Stimulated activated CD4-positive, alpha-beta T cell treated with anti-CD3 and anti-CD28 coated beads, Interleukin-12 subunit alpha, Interleukin-12 subunit beta, amount 100 ng/mL, for 24 hours (primary cell): Measurements from ENCODE around the gene CDKAL1.
"Not testable (repeated sequence)": the region's sequence is repeated elsewhere in the genome, so short reads cannot be mapped to it uniquely, and the experiment has no call there.

ENCODE experiments used
- DNase-seq, 2 experiments: peaks; one replicate each; pipeline ENCODE4 v3.0.0-alpha.2; 2020; ENCODE audit warnings: low read depth in 2 of 2

The CDKAL1 gene

DNA sequence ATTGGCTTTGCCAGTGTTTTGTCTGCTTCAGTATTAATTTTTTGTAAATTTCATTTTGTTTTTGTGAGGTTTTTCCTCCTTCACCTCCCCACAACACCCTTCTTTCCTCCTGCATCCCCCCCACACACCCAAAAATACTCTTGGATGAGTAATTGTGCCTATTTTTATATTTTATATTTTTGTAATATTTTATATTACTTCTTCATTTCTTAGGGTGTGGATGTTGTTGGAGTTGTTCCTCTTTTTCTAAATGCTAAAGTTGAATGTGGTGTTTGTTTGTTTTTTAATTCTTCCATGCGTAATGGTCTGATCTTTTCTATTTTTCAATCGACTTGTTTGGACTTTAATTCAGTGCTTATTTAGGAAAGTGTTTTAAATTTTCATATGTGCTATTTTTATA is 638.8 kb downstream of the CDKAL1 start:
- no peak for DNase-seq

- DNase-seq = no peak
Observed at GRCh38 chr6:21173678-21174077, 639.4 kb downstream of the CDKAL1 start.

DNA sequence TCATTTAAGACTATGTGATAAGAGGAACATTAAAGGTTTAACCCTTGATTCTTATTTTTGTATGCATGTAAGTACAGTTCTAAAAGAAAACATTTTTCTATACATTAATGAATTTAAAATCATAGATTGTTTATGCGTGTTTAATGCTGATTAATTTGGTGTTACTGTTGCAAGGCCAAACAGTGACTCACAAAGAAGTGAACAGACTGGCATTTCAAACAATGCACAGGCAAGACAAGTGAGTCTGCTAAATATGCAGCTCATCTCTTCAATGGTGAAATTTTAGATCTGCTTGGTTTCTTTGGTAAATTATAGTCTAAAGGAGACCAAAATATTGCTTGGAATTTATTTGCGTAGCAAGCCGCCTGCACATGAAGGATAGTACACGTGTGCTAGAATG is 641.9 kb downstream of the CDKAL1 start:
- DNase-seq = no peak

DNA sequence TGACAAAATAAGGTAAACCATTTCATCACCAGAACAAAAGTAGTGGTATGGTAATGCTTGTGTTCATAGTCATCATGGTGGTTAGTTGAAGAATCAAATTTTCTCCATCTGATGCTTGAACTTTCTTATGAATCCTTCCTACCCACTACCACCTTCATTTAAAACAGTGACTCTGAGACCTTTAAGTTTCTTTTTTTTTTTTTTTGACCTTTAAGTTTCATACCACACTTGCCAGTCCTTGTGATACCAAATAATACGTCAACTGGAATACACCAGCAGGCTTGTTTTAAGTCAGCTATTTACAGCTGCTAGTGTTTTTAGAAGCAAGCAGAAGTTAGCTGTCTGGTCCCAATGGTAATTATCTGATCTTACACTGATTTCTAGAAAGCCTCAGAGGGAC is 645.9 kb downstream of the CDKAL1 start:
- no peak for DNase-seq

DNA sequence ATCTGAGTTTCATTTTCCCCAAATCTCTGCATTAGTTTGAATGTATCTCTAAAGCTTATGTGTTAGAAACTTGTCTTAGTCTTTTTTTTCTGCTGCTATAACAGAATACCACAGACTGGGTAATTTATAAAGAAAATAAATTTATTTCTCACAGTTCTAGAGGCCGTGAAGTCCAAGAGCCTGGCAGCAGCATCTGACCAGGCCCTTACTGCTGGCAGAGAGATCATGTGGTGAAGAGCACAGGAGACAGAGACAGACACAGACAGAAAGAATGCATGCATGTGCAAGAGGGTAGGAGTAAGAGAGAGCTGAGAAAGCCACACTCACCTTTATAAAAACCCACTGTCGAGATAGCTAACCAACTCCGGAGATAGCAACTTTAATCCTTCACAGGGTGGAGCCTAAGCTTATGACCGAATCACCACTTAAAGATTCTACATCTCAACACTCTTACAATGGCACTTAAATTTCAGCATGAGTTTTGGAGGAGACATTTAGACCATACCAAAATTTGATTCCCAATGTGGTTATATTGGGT is 646.6 kb downstream of the CDKAL1 start:
- DNase-seq = no peak

DNA sequence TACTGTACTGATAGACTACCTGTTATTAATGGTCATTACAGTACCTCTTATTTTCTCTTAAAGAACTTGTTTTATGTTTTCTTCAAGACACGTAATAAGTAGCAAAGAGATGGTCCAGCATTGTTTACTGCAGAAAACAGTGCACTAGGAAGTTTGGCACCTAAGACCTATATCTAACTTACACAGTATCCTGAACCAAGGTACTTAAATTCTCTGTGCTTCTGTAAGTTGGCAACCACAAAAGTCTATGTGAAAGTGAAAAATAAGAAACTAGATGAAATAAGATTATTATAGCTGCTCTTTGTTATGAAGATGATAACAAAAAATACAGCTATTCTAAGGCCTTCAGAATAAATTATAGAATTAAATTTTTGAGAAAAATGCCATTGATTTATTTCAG is 647.6 kb downstream of the CDKAL1 start:
- no peak for DNase-seq

GRCh38 chr6:21182589-21182988 is 648.3 kb downstream of the CDKAL1 start:
- DNase-seq = no peak

GRCh38 chr6:21185861-21186478 is 651.7 kb downstream of the CDKAL1 start:
- no peak for DNase-seq

DNA sequence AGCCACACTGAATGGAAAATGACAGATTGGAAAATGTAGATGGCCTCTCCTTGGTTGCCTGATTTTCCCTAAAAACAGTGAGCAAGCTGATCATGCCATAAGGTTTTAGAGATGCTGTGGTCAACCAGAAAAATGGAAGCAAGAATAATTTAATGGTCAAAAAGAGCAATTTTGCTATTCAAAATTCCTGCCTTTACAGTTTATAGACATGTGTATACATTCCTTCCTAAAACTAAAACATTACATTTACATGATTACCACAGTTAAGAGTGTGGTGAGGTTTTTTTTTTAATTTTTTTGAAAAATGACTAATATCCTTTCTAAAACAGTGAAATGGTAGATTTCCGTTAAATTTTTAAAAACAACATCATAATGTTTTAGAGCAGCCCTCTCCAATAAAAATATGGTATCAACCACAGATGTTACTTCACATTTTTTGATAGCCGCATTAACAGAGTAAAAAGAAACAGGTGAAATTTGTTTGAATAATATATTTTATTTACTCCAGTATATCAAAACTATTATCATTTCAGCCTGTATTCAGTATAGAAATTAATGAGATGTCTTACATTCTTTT is 652.3 kb downstream of the CDKAL1 start:
- no peak for DNase-seq

DNA sequence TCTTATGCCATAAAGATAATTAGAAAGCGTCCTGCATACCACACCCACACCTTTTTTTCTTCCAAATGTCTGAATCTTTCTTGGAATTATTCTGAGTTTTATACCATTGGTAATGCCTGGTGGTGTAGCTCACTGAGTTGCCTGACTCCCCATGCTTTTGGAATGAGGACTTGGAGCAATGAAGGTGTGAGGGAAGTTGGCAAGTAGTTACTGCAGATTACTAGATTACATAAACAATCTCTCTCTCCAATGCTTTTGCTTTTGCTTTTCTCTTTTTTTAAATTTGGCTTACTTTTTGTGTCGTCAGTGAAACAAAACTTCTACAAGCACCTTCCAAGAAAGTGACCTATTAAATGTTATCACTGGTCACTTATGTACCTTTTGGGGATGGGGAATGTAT is 653.2 kb downstream of the CDKAL1 start:
- no peak for DNase-seq

GRCh38 chr6:21188505-21189223 is 654.4 kb downstream of the CDKAL1 start:
- DNase-seq = no peak

- no peak for DNase-seq
Observed at GRCh38 chr6:21189759-21190158, 655.5 kb downstream of the CDKAL1 start.

- DNase-seq = no peak
Observed at GRCh38 chr6:21190701-21191100, 656.4 kb downstream of the CDKAL1 start.

DNA sequence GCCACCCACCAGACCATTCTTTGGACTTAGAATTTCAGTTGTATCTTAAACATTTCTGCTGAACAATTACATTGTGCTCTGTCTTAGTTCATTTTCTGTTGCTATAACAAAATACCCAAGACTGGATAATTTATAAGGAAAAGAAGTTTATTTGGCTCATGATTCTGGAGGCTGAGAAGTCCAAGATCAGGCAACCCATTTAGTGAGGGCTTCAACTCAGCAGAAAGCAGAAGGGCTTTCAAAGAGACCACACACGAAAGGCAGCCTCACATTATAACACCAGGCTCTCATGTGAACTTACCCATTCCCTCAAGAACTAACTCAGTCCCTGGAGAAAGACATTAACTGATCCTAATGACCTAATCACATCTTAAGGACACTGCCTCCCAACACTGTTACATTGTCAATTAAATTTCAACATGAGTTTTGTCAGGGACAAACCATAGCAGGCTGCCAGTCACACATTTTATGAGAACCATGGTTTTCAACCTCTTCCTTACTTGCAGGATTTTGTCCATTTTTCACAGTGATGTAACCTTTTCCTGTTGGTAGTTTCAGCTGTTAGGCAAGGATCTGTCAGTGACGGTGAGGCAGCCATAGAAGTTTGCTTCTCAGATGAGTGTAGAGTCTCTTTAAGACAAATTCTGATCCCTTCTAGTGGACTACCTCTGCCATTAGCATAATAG is 659.7 kb downstream of the CDKAL1 start:
- no peak for DNase-seq

GRCh38 chr6:21195301-21195700 is 661.0 kb downstream of the CDKAL1 start:
- DNase-seq = not testable (repeated sequence)

DNA sequence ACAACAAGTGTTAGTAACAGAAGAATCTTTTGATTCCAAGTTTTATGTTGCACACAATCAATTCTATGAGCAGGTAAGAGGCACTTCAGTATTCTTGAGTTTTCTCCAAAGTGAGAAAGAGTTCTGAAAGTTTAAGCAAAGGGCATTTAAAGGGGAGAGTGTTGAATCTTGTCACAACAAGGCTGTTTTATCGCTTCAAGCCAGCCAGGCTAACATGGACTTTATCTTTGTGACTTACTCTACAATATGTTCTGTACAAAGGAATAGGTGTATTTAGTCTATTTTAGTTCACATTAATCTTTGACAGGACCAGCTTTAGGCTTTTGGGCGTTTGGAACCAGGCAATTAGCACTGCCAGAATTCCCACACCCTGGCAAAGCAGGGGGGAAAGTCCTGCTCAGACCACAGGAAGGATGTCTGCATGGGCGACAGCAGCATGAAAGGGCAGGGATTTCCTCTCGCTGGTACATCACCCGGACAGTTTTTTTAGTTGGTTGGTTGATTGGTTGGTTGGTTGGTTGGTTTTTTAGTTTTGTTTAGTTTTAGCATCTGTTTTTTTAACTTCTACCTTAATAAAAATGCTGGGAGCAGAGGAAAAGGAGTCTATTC is 663.9 kb downstream of the CDKAL1 start:
- no peak for DNase-seq

GRCh38 chr6:21199262-21199661 is 665.0 kb downstream of the CDKAL1 start:
- no peak for DNase-seq

DNA sequence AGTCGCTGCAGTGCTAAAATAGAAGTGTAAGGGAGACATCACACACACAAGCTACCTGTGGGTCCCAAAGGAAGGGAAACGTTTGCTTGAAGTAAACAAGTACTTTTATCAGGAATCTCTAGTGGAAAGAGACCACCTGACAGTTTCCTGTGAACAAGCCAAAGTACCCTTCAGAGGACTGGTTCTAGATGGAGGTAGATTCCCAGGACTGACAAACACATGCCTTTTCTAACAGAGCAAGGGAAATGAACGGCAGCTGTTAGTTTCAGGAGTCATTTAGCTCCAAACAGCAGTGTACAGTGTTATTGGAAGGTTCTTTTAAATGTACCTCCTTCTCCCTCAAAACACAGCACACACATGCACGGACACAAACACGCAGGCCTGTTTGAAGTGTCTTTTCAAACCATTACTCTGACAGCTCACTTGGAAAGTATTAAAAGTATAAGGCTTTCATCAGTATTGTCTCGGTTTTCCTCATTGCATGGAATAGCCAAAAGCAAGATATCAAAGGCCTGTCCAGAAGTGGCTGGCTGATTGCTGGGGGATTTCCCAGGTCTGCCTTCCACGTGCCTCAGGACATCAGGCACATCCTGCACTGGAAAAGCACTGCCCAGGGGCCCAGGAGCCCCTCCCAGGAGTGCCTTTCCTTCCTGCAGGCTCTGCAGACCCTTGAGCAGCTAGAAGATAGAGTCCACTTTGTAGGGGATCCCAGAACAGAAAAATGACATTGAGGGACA is 666.0 kb downstream of the CDKAL1 start:
- no peak for DNase-seq

- DNase-seq = no peak
Observed at GRCh38 chr6:21201187-21201586, 666.9 kb downstream of the CDKAL1 start.

DNA sequence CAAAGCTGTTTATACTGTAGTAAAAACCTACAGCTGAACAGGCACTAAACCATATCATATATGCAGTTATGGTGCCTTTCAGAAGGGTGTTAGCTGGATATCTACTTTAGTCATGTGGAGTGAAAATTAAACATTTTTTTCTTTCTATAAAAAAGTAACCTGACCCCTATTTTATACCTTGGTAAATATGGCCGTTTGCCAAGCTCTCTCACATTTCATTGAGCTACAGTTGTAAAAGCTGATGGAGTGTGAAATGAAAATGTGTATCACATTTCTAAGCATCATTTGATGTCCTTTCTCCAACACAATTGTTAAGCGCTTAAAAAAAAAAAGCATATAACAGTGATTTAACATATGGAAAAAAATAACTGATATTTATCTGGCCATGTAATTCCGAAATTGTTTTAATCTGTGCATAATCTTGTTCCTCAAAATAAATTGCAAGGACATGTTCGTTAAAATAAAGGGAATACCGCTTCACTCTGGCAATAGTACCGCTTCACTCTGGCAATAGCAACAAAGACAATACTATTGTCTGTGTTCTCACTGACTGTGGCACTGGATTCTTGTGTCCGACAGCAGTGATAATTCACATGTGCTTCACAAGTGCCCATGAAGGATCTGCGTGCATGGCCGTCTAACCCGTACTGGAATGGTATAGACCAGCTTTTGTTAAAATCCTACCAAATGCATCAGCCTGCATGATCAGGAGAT is 667.5 kb downstream of the CDKAL1 start:
- no peak for DNase-seq

DNA sequence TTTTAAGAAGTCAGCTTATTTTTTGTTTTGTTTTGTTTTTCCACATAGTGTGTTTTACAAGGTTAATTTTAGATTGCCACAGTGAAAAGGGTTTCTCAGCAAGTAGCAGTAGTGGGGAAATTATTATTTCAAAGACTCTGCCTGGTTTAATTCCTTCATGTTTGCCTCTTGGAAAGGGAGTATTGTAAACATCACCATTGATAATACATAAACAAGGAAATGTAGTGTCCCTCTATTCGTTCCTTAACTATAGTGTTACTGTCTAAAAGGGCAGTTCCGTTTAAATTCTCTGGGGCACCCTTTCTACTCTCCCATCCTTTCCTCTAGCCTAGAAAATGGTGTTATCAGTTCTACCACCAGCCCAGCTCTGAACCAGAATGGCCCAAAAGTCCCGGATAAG is 668.3 kb downstream of the CDKAL1 start:
- DNase-seq = no peak
